CMK (cell line): Measurements from ENCODE around the gene MICU2.

Source experiments
- DNase-seq: peaks from one replicate; pipeline ENCODE4 v3.0.0-alpha.2; 2010; ENCODE audit warnings: low read depth

Gene MICU2

GRCh38 chr13:21544515-21544914 lies 59.5 kb downstream of the MICU2 start:
- DNase-seq = no peak

- no peak for DNase-seq
Observed at GRCh38 chr13:21542563-21542962, 61.4 kb downstream of the MICU2 start.

- DNase-seq = no peak
Observed at GRCh38 chr13:21541980-21542379, 62.0 kb downstream of the MICU2 start.

GRCh38 chr13:21541271-21541670 lies 62.7 kb downstream of the MICU2 start:
- no peak for DNase-seq

GRCh38 chr13:21539687-21540086 lies 64.3 kb downstream of the MICU2 start:
- DNase-seq = no peak

- no peak for DNase-seq
Observed at GRCh38 chr13:21538753-21539152, 65.2 kb downstream of the MICU2 start.

GRCh38 chr13:21538280-21538679 lies 65.7 kb downstream of the MICU2 start:
- no peak for DNase-seq

- DNase-seq = no peak
Observed at GRCh38 chr13:21537105-21537504, 66.9 kb downstream of the MICU2 start.

- no peak for DNase-seq
Observed at GRCh38 chr13:21534760-21535159, 69.2 kb downstream of the MICU2 start.

- no peak for DNase-seq
Observed at GRCh38 chr13:21531455-21531854, 72.5 kb downstream of the MICU2 start.

- no peak for DNase-seq
Observed at GRCh38 chr13:21530656-21531055, 73.3 kb downstream of the MICU2 start.

GRCh38 chr13:21529146-21529893 lies 74.7 kb downstream of the MICU2 start:
- DNase-seq = no peak

GRCh38 chr13:21528616-21529015 lies 75.4 kb downstream of the MICU2 start:
- no peak for DNase-seq

- no peak for DNase-seq
Observed at GRCh38 chr13:21526707-21527540, 77.0 kb downstream of the MICU2 start.

- DNase-seq = peak; percentile 49
Observed at GRCh38 chr13:21522847-21523246, 81.1 kb downstream of the MICU2 start.

GRCh38 chr13:21522130-21522529 lies 81.8 kb downstream of the MICU2 start:
- no peak for DNase-seq

GRCh38 chr13:21518617-21519144 lies 85.3 kb downstream of the MICU2 start:
- DNase-seq = no peak

GRCh38 chr13:21517576-21517975 lies 86.4 kb downstream of the MICU2 start:
- no peak for DNase-seq

GRCh38 chr13:21516805-21517204 lies 87.2 kb downstream of the MICU2 start:
- DNase-seq = no peak

GRCh38 chr13:21511849-21512248 lies 92.1 kb downstream of the MICU2 start:
- DNase-seq = no peak

- DNase-seq = no peak
Observed at GRCh38 chr13:21504379-21504778, 99.6 kb downstream of the MICU2 start.

GRCh38 chr13:21501686-21502085 lies 102.3 kb downstream of the MICU2 start:
- no peak for DNase-seq

- no peak for DNase-seq
Observed at GRCh38 chr13:21486322-21486721, 117.6 kb downstream of the MICU2 start.
